Measurements from ENCODE around the gene LRP6.

DNA sequence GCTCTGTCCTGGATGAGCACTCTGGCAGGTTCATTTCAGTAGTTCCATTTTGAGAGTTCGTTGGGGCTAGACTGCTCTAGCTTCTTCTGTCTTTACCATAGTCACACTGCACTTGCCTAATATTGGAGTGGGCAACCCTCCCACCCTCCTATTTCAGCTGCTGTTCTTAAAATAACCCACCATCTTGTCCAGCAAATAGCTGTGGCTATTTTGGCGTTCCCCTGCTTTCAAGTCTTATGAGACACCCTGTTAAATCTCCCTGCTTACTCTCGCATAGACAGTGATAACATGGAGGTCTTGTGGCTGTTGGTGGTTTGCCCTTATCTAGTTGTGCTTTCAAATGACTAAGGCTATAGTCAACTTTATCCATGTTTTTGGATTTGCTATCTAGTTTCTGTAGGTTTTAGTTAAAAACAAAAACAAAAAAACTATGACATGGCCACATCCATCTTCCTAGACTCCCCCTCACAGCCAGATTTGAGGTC is 65.5 kb downstream of the LRP6 start:
- no peak for TF ChIP-seq GATA3 (IDR thresholded peaks at IDR 0.05; ENCODE audit: low read depth, low read length)
- no peak for TF ChIP-seq GATA2 (IDR thresholded peaks at IDR 0.05; ENCODE audit: low read depth, low read length)

Data from SH-SY5Y (cell line).